DOHH2 (cell line): ENCODE results near the gene HK1.

ENCODE experiments used
- H3F3A ChIP-seq: fragments of 200-600 bp; sonication (generic), shearing (Covaris generic); 2 replicates; pipeline ENCODE4 v1.6.0; 2016; ENCODE audit warnings: antibody characterized with exemption, mild to moderate bottlenecking; ENCODE audit not compliant: control insufficient read depth, insufficient read depth
- H3K27ac ChIP-seq: fragments of 200-600 bp; sonication (generic); 2 replicates; pipeline ENCODE4 v1.5.1; 2014; ENCODE audit warnings: low read depth, mild to moderate bottlenecking, low read length, moderate library complexity
- H3K27me3 ChIP-seq: fragments of 200-600 bp; sonication (generic); 2 replicates; pipeline ENCODE4 v1.6.1; 2014; ENCODE audit warnings: mild to moderate bottlenecking, low read length, mixed read lengths; ENCODE audit not compliant: control insufficient read depth
- H3K36me3 ChIP-seq: fragments of 200-600 bp; sonication (generic); 2 replicates; pipeline ENCODE4 v1.6.1; 2014; ENCODE audit warnings: mild to moderate bottlenecking, low read length, moderate library complexity, mixed read lengths; ENCODE audit not compliant: control insufficient read depth
- H3K4me1 ChIP-seq: fragments of 200-600 bp; sonication (generic); 2 replicates; pipeline ENCODE4 v1.6.1; 2014; ENCODE audit warnings: mild to moderate bottlenecking, low read length, mixed read lengths; ENCODE audit not compliant: control insufficient read depth
- H3K4me2 ChIP-seq: fragments of 200-600 bp; sonication (generic); 2 replicates; pipeline ENCODE4 v1.6.0; 2014; ENCODE audit warnings: mild to moderate bottlenecking, low read length, moderate library complexity
- H3K4me3 ChIP-seq: fragments of 200-600 bp; sonication (generic); 2 replicates; pipeline ENCODE4 v1.5.1; 2014; ENCODE audit warnings: mild to moderate bottlenecking, low read length, mixed read lengths
- H3K79me2 ChIP-seq: fragments of 200-600 bp; sonication (generic); 2 replicates; pipeline ENCODE4 v1.6.1; 2014; ENCODE audit warnings: mild to moderate bottlenecking, low read length, mixed read lengths; ENCODE audit not compliant: control insufficient read depth
- H3K9me2 ChIP-seq: fragments of 200-600 bp; sonication (generic); replicated peaks from 2 replicates; pipeline ENCODE4 v1.6.1; 2014; ENCODE audit warnings: mild to moderate bottlenecking, low read length, mixed read lengths; ENCODE audit not compliant: control insufficient read depth
- H3K9me3 ChIP-seq: fragments of 200-600 bp; sonication (generic); 2 replicates; pipeline ENCODE4 v1.6.1; 2014; ENCODE audit warnings: antibody characterized with exemption, low read length, mixed read lengths; ENCODE audit not compliant: control insufficient read depth, insufficient read depth
- H4K20me1 ChIP-seq: fragments of 200-600 bp; sonication (generic); 2 replicates; pipeline ENCODE4 v1.6.0; 2014; ENCODE audit warnings: low read depth, mild to moderate bottlenecking, antibody characterized with exemption, low read length, moderate library complexity; ENCODE audit not compliant: control insufficient read depth, insufficient read depth
- EZH2phosphoT487 ChIP-seq: fragments of 200-600 bp; sonication (generic); IDR thresholded peaks from 2 replicates; pipeline ENCODE4 v1.6.1; 2017; ENCODE audit warnings: borderline replicate concordance, mild to moderate bottlenecking, antibody characterized with exemption, low read length, moderate library complexity, mixed read lengths
- TF ChIP-seq, protein P1 (sequence below): fragments of 200-600 bp; sonication (generic); IDR thresholded peaks from one replicate; pipeline ENCODE4 v1.5.1; 2014; ENCODE audit warnings: antibody characterized with exemption, mild to moderate bottlenecking, low read depth, low read length; ENCODE audit not compliant: poor library complexity, severe bottlenecking

The HK1 gene

DNA sequence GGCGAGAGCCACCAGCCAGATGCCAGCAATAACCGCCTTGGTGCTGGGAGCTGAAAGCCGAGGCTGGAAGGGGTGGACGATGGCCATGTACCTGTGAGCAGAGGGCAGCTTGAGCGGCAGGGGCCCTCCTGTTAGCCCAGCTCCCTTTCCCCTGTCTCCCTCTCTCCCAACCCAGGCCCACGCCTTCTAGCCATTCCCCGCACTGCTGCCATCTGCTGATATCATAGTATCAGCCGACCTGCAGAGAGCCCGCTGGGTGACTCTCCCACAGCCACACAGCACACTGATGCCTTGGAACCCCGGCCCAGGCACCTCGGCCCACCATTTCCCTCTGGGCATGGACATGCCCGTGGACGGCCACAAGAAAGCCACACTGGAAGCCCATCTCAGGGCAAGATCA lies 136.8 kb downstream of the HK1 start:
- no peak overlapping the region for H3K4me2 ChIP-seq
- no peaks in the 10 kb centered on the region for H4K20me1 ChIP-seq
- H3K79me2 ChIP-seq = no peaks in the 10 kb centered on the region
- H3K9me2 ChIP-seq = no peaks in the 10 kb centered on the region
- no peak for TF ChIP-seq EZH2phosphoT487
- TF ChIP-seq, protein P1, sequence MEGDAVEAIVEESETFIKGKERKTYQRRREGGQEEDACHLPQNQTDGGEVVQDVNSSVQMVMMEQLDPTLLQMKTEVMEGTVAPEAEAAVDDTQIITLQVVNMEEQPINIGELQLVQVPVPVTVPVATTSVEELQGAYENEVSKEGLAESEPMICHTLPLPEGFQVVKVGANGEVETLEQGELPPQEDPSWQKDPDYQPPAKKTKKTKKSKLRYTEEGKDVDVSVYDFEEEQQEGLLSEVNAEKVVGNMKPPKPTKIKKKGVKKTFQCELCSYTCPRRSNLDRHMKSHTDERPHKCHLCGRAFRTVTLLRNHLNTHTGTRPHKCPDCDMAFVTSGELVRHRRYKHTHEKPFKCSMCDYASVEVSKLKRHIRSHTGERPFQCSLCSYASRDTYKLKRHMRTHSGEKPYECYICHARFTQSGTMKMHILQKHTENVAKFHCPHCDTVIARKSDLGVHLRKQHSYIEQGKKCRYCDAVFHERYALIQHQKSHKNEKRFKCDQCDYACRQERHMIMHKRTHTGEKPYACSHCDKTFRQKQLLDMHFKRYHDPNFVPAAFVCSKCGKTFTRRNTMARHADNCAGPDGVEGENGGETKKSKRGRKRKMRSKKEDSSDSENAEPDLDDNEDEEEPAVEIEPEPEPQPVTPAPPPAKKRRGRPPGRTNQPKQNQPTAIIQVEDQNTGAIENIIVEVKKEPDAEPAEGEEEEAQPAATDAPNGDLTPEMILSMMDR = no peak
- H3F3A ChIP-seq = no peaks in the 10 kb centered on the region
- no peak overlapping the region for H3K27ac ChIP-seq
- no peaks in the 10 kb centered on the region for H3K36me3 ChIP-seq
- peaks cover 2% of the 10 kb centered on the region for H3K4me1 ChIP-seq
- no peak overlapping the region for H3K4me3 ChIP-seq
- 0 out of 2 replicates have a peak, but pooled peaks cover 8% of the 10 kb centered on the region for H3K27me3 ChIP-seq
- H3K9me3 ChIP-seq = no peaks in the 10 kb centered on the region

DNA sequence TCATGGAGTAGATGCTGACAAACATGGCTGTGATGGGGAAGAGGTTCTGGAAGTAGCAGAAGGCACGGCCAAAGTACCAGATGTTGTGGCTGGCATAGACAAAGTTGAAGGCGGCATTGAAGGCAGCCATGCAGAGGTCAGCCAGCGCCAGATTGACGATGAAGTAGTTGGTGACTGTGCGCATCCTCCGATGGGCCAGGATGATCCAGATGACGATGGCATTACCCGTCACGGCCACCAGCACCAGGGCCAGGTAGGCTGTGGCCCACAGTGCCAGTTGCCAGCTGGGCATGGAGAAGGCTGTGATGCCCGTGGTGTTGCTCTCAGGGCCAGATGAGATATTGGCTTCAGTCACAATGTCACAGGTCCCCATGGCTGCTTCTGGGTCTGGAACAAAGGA lies 137.7 kb downstream of the HK1 start:
- Histone ChIP-seq H3K4me3 (no peak overlapping the region), H3K4me1 (no peaks in the 10 kb centered on the region), H3K79me2 (no peaks in the 10 kb centered on the region), H3F3A (no peaks in the 10 kb centered on the region), H3K27ac (no peak overlapping the region), H3K36me3 (no peaks in the 10 kb centered on the region), H3K27me3 (0 out of 2 replicates have a peak, but pooled peaks cover 8% of the 10 kb centered on the region), H3K9me2 (no peaks in the 10 kb centered on the region), H3K4me2 (no peak overlapping the region), H3K9me3 (no peaks in the 10 kb centered on the region), H4K20me1 (no peaks in the 10 kb centered on the region)
- TF ChIP-seq, protein P1 = no peak
- TF ChIP-seq EZH2phosphoT487 = no peak

DNA sequence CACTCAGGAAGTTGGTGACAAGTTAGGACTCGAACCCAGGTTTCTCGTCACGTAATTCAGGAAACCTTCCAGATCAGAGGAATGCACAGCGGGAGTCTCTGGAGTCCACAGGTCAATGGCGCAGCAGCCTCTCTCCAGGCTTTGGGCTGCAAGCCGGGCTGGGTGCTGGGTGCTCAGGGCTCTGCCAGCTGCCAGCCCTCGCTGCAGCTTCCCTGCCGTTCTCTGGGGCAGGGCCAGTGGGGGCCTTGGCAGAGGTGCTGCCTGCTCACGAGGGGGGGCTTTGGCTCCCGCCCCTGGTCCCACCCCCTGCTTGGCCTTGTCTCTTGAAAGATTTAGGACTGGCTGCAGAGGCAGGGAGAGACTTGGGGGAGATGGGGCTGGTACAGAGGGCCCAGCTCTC lies 138.4 kb downstream of the HK1 start, which contains the start of gene TACR2:
Gene TACR2 (minus strand): TSS at position 224 of the 400 bp plus-strand sequence. CDS start 595 bp downstream, outside the sequence.
- no peak for TF ChIP-seq EZH2phosphoT487
- TF ChIP-seq, protein P1 = no peak

DNA sequence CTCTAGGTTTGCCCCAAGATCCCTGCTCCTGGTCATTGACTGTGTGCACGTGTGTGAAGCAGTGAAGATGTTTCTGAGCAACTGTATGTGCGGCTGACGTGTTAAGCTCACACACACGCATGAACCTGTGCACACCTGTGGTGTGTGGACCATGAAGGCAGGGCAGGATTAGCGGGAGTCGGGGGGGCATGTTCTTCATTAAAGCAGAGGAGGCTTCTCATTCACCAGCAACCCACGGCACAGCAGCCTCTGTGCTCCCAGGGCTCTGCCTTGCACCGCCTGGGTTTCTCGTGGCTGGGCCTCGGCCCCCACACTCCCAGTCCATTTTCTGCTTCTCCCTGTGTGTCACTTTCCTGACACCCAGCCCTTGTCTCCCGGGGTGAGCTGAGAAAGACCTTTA lies 139.2 kb downstream of the HK1 start:
- Histone ChIP-seq H3K4me2 (no peak overlapping the region), H3F3A (no peaks in the 10 kb centered on the region), H3K4me3 (no peak overlapping the region), H3K9me3 (no peaks in the 10 kb centered on the region), H3K27me3 (0 out of 2 replicates have a peak, but pooled peaks cover 8% of the 10 kb centered on the region), H3K9me2 (no peaks in the 10 kb centered on the region), H4K20me1 (no peaks in the 10 kb centered on the region), H3K4me1 (no peaks in the 10 kb centered on the region), H3K36me3 (no peaks in the 10 kb centered on the region), H3K79me2 (no peaks in the 10 kb centered on the region), H3K27ac (no peak overlapping the region)
- TF ChIP-seq, protein P1 = no peak
- no peak for TF ChIP-seq EZH2phosphoT487

More for the DNA sequence above, 138.4 kb downstream of the HK1 start, which contains the start of gene TACR2:
- no peaks in the 10 kb centered on the region for H3K9me3 ChIP-seq
- H3K27me3 ChIP-seq = 0 out of 2 replicates have a peak, but pooled peaks cover 8% of the 10 kb centered on the region
- no peak within 1 kb of the TSS for H3K4me2 ChIP-seq
- H3F3A ChIP-seq = no peaks in the 10 kb centered on the region
- no peaks in the 10 kb centered on the region for H3K9me2 ChIP-seq
- H3K4me3 ChIP-seq = no peak within 1 kb of the TSS
- no peaks in the 10 kb centered on the region for H3K4me1 ChIP-seq
- H3K27ac ChIP-seq = no peak within 1 kb of the TSS
- H4K20me1 ChIP-seq = no peaks in the 10 kb centered on the region
- no peaks in the 10 kb centered on the region for H3K79me2 ChIP-seq
- H3K36me3 ChIP-seq = no peaks in the 10 kb centered on the region
